NCI-H2107 (cell line): Measurements from ENCODE around the gene STAC3.
"Not testable (repeated sequence)": the region's sequence is repeated elsewhere in the genome, so short reads cannot be mapped to it uniquely, and the experiment has no call there.

Source experiments
- DNase-seq: peaks from one replicate; lab custom pipeline; 2025; lab: John Stamatoyannopoulos, UW

Gene STAC3

GRCh38 chr12:57250956-57251355 is at the start of gene STAC3:
STAC3 (minus strand) TSS chr12:57251187; CDS start chr12:57249636, 1,551 bp downstream.
- no peak for DNase-seq

- DNase-seq, result peak; percentile 24
Observed at GRCh38 chr12:57299514-57300016, 48.6 kb upstream of the STAC3 start.

GRCh38 chr12:57296291-57296690 is 45.3 kb upstream of the STAC3 start:
- DNase-seq, result no peak

GRCh38 chr12:57282073-57282472 is 31.1 kb upstream of the STAC3 start:
- DNase-seq, result not testable (repeated sequence)

GRCh38 chr12:57280211-57281062 is 29.4 kb upstream of the STAC3 start:
- no peak for DNase-seq

- no peak for DNase-seq
Observed at GRCh38 chr12:57278465-57279381, 27.7 kb upstream of the STAC3 start.

- DNase-seq, result no peak
Observed at GRCh38 chr12:57276935-57277563, 26.1 kb upstream of the STAC3 start.

GRCh38 chr12:57276233-57276632 is 25.2 kb upstream of the STAC3 start:
- DNase-seq, result not testable (repeated sequence)

GRCh38 chr12:57273516-57273915 is 22.5 kb upstream of the STAC3 start:
- DNase-seq, result no peak

GRCh38 chr12:57272337-57273151 is 21.6 kb upstream of the STAC3 start:
- no peak for DNase-seq

GRCh38 chr12:57270966-57271470 is 20.0 kb upstream of the STAC3 start:
- DNase-seq, result no peak

GRCh38 chr12:57268264-57268663 is 17.3 kb upstream of the STAC3 start:
- DNase-seq, result no peak

- DNase-seq, result no peak
Observed at GRCh38 chr12:57266681-57267080, 15.7 kb upstream of the STAC3 start.

- DNase-seq, result no peak
Observed at GRCh38 chr12:57263096-57263495, 12.1 kb upstream of the STAC3 start.

GRCh38 chr12:57262126-57262822 is 11.3 kb upstream of the STAC3 start:
- no peak for DNase-seq

- peak; percentile 91 for DNase-seq
Observed at GRCh38 chr12:57261428-57261865, 10.5 kb upstream of the STAC3 start.

- no peak for DNase-seq
Observed at GRCh38 chr12:57260366-57260765, 9.4 kb upstream of the STAC3 start.

- no peak for DNase-seq
Observed at GRCh38 chr12:57258977-57259970, 8.3 kb upstream of the STAC3 start.

- no peak for DNase-seq
Observed at GRCh38 chr12:57255916-57256315, 4.9 kb upstream of the STAC3 start.
